ENCODE data around the gene NBAS.
"Not testable (repeated sequence)": the region's sequence is repeated elsewhere in the genome, so short reads cannot be mapped to it uniquely, and the experiment has no call there.

The NBAS gene

DNA sequence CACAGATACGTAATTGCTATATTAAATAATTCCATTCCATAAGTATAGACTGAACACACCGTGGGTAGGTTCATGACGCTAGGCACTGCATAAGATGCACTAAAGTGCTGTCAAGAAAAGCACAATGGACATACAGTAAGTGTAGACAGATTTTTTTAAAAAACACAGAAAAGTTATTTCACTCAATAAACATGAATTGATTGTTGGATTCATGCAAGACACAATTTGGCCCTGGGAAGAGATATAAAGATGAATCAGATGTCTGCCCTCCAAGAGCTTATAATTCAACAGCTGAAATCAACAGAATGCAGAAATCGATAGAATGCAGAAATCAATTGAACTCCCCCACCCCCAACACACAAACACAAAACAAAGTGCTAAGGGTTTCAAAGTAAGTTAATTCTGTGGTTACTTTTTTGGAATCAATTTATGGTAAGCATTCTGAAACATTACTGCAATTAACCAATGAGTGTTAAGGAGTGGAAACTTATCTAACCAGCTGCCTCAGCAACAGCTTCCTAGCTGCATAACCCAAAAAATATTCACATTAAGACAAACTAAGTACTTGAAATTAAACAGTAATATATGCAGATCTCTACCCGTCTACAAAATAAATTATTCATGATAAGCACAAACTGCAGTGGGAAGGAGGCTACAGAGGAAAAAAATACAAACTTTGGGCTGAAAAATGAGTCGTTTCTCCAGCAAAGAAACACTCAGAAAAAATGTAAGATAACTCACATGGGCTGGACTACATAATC lies 1.6 kb downstream of the NBAS start:
- no peak for DNase-seq (ENCODE audit: low read depth)

DNA sequence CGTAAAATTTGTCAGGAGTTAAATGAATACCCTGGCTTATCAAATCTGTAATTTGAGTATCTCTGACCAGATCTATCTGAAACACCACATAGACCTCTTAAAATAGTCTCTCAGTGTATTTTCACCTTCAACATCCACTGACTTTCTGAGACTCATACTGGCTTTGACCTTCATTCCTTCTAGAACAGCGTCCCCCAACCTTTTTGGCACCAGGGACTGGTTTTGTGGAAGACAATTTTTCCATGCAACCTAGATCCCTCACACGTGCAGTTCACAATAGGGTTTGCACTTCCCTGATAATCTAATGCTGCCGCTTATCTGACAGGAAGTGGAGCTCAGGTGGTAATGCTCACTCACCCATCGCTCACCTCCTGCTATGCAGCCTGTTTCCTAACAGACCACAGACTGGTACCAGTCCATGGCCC lies 3.2 kb downstream of the NBAS start:
- no peak for DNase-seq (ENCODE audit: low read depth)

DNA sequence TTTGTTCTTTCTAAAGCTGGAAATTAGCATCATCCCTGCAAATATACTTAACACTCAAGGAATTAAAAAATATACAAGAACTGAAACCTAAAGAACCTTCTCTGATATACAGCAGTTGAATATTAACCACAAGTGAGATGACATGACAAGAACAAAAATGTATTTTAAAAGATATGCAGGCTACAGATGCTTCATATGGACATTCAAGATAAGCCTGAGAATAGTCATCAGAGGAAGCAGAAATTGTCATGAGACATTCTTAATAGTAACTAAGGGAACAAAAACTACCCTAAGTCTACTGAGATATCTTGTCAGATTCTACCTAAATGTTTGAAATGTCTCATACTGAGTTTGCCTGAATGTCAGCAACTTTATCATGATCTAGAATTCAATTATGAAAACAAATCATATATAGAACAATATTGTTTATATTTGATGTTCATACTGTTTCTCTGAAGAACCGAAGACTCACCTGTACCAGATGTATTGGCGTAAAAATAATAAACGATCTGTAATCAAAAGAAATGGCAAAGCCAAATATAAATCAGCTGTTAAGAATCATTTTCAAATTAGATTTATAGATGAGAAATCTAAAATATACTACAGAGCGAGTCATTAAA lies 4.7 kb downstream of the NBAS start:
- DNase-seq (ENCODE audit: low read depth): no peak

DNA sequence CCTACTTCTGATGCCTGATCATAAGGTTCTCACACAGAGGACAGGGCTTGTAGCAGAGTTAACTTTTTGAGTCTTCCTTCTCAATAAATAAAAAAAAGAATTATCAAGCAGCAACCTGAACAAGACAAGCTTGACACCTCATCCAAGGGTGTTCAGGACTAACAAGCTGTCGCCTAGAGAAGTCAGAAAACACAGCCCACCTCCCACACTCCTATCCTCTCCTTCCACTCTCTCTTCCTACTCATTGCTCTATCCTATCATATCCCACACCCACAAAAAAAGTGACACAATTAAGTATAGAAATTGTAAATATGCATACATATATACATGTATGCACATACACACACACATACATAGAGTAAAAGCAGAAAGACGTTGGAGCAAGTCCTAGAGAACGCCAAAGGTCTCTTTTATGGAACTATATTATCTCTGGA lies 5.4 kb downstream of the NBAS start:
- DNase-seq (ENCODE audit: low read depth): no peak

DNA sequence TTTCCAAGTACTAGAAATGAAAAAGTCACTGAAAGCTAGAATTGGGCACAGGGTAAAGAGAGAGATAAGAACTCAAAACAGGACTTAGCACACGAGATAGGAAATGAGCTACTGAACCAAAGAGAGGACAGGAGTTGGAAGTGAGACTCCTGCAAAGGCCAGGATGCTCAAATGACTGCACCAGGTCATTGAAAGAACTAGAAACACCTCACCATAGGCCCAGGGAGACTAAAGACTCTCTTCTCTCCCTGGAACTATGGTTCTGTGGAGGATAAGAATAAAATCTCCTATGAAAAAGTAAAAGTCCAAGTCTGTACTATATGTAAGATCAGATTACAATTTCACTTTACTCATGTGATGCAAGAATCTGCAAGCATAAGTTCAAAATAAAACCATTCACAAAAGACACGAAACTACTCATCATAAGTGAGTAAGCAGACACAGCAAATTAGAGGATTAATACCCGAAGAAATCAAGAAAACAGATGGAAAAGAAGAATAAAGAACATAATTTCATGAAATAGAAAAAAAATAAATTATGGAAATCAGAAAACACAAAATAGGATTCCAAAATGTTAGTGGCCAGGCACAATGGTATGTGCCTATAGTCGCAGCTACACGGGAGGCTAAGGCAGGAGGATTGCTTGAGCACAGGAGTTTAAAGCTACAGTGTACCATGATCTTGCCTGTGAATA lies 6.5 kb downstream of the NBAS start:
- no peak for DNase-seq (ENCODE audit: low read depth)

DNA sequence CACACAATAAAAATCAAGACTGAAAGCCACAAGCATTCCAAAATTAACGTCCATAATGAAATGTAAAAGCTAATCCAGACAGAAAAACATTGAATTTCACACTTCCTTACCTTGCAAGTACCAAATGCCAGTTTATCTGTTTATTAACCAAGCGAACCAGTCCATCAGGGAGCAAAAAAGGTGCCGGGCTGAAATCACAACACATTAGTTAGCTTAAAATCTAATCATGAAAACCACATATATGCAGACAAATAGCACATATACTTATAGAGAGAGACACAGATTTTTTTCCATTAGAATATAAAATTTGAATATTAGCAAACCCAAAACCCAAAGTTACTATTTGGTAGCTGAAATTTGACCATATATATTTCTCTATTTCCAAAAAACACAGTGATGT lies 7.2 kb downstream of the NBAS start:
- no peak for DNase-seq (ENCODE audit: low read depth)

DNA sequence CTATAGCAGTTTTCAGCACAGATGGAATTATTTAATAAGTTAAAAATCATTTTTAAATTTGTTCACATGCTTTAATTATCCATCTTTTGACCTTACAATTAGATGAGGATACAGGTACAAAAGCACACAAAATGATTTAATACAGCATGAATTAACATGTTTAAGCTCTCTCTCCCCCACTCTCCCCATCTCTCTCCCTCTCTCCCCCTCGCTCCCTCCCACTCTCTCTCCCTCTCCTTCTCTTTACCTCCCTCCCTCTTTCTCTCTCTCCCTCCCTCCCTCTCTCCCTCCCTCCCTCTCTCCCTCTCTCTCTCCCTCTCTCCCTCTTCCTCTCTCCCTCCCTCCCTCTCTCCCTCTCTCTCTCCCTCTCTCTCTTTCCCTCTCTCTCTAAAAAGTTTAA lies 7.6 kb downstream of the NBAS start:
- no peak for DNase-seq (ENCODE audit: low read depth)

DNA sequence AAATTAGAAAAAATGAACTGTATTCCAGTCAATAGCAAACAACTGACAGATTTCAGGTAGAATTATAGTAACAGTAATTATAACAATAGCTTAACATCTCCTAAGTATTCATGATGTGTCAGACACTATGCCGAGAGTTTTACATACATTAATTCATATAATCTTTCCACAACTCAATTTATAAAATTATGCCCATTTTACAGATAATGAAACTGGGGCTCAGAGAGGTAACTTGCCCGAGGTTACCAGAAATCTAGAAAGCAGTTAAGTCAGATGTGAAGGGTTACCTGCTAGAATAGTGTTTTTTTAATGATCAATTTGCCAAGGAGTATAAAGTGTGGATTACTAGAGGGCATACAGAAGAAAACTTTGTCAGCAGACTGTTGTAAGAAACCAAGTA lies 12.2 kb downstream of the NBAS start:
- DNase-seq (ENCODE audit: low read depth): no peak

DNA sequence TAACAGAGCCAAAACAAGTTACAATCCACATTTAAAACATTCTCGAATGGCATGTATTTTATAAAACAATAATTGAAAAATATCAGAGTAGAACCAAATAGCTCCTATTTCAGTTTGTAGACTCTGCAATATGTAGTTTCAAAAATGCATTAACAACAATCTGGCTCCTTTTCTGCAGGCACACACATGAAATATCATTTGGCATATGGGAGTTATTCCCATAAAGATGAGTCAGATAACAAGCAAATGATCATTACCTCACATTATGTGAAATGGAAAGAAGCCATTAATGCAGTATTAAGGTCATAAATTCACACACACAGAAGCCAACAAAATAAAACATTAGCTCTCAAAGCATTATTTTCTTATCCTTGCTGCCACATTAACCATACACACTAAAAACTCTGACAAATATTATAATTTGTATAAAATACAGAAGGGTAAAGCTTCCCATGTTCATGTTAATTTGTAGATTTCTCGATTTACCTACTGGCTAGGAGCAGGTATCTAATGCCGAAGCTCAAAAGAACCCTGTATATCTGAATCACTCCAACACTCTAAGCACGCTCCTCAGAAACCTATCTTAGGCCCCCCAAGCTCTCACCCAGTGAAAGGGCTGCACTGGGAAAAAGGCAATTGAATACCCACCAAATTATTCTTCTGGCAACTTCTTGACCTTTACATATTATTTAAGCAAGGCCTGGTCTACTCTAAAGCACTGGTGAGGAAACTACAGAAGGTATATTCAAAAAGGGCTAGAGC lies 13.8 kb downstream of the NBAS start:
- DNase-seq (ENCODE audit: low read depth): no peak

DNA sequence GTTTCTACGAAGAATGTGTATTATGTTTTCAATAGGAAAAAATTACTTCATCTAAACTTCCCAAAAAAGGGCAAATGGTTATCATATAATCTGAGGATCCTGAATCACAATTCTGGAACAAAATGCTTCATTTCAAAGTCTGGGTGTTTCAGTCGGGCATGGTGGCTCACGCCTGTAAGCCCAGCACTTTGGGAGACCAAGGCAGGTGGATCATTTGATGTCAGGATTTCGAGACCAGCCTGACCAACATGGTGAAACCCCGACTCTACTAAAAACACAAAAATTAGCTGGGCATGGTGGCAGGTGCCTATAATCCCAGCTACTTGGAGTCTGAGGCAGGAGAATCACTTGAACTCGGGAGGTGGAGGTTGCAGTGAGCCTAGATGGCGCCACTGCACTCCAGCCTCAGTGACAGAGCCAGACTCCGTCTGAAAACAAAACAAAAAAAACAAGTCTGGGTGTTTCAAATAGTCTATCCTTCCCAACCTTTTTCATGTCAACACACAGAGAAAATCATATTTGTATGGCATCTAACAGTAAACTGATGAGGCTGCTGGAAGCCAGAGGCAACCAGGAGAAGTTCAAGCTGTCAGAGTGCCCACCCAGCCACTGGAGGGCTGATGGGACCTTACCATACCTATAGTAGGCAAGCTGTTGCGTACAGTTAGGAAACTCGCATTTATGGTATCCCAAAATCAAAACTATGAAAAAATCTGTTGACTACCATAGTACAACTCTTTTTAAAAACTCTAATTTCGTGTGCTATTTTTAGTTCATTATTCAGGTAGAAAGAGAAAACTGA lies 14.6 kb downstream of the NBAS start:
- no peak for DNase-seq (ENCODE audit: low read depth)

DNA sequence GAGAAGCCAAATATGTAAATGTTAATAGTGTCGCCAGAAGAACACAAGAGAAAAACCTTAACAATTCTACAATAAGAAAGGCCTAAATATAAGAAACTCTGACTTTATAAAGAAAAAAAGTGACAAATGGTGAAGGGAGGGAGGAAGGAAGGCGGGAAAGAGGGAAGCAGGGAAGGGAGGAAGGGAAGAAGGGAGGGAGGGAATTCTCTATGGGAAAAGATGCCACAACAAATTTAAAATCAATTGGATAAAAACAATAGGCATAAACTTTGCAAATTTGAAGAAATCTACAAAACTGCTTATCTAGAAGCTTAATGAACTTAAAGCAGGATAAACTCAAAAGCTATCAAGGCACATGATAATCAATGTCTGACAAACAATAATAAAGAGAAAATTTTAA lies 16.9 kb downstream of the NBAS start:
- DNase-seq (ENCODE audit: low read depth): no peak

DNA sequence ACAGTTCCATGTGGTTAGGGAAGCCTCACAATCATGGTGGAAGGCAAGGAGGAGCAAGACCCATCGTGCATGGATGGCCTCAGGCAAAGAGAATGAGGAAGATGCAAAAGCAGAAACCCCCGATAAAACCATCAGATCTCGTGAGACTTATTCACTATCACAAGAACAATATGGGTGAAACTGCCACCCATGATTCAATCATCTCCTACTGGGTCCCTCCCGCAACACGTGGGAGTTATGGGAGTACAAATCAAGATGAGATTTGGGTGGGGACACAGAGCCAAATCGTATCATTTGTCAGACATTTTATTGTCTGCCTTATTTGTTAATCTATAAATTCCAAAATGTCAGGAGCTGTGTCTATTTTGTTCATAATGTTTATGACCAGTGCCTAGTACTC lies 17.6 kb downstream of the NBAS start:
- no peak for DNase-seq (ENCODE audit: low read depth)

DNA sequence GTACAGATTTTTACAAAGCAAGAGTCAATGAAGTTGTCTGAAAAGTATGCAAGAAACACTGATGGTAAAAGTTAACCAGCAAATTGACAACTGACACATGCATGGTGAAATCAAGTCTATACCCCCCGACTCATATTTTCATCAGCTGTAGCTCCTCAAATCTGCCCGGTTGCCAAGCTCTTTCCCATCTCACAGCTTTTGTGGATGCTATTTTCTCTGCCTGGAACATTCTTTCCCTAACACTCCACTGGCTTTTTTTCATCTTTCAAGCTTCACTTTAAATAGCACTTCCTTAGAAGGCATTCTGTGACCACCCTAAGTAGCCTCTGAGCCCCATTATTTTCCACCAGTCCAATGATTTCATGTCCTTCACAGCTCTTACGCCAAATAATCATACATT lies 18.1 kb downstream of the NBAS start:
- no peak for DNase-seq (ENCODE audit: low read depth)

DNA sequence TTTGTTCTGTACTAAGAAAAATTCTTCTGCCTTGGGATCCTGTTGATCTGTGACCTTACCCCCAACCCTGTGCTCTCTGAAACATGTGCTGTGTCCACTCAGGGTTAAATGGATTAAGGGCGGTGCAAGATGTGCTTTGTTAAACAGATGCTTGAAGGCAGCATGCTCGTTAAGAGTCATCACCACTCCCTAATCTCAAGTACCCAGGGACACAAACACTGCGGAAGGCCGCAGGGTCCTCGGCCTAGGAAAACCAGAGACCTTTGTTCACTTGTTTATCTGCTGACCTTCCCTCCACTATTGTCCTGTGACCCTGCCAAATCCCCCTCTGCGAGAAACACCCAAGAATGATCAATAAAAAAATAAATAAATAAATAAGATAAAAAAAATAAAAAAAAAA lies 18.9 kb downstream of the NBAS start:
- not testable (repeated sequence) for DNase-seq (ENCODE audit: low read depth)

DNA sequence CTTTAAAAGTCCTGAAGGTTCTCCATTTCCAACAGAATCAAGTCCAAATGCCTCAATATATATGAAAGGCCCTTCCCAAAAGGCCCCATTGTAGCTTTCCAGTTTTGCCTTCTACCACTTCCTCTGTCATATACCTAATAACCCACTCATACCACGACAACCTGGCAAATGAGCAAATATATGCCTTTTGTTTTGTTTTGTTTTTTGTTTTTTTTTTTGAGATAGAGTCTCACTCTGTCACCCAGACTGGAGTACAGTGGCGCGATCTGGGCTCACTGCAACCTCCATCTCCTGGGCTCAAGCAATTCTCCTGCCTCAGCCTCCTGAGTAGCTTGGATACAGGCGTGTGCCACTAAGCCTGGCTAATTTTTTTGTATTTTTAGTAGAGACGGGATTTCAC lies 20.6 kb downstream of the NBAS start:
- DNase-seq (ENCODE audit: low read depth): not testable (repeated sequence)

DNA sequence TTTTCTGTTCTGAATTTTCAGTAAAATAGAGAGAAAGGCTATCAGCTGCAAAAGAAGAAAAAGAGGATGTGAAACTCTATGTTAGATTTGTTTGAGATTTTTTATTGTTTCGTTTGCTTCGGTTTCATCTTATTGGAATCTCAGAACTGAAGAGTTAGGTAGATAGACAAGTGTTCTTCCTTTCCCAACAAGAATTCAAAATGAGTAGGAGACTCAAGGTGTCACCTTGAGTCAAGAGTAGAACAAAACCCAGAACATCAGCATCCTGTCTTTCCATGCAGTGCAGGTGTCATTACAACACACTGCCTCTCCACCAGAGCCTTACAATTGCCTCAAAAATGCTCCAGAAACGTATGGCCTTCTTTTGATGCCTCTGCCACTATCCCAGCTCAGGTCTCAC lies 21.1 kb downstream of the NBAS start:
- DNase-seq (ENCODE audit: low read depth): no peak

DNA sequence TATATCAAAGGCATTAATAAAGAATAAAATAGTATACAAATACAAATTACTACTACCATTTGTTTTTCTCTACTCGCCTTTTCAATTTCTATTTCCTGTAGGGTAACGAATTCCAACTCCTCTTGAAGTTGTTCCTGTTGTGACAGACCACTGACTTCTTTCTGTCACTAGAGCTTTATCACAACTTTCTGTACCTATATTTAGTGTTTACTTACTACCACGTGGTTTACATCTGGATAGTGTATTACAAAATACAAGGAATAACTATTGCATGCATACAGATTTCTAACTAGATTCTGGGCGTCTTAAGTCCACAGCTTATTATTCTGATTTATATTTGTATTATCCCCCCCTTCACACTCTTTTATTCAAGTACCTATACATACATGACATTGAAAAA lies 22.3 kb downstream of the NBAS start:
- no peak for DNase-seq (ENCODE audit: low read depth)

DNA sequence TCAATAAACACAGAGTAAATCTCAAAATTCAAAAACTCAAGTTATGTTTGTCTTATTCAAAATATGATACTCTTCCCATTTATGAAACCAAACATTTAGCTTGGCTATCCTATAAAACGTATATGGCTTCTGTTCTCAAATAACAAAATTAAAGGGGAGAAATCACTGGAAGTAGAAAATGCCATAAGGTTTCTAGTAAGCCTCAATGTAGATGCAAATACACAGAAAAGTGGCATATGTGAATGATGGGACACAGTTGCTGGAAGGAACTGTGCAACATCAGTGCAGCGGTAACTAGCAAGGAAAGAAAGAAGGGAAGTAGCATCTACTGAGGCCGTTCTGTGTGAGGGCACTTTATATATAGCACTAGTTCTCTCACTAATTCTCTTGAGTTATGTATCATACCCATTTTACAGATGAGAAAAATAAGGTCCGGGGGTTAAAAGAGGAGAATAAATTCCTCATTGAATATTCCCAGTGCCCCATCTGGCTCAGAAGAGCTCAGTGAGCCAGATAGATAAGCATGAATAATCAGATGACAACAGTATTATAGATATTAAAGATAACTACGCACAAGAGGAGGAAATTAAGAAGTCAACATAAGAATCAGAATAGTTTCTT lies 27.2 kb downstream of the NBAS start:
- no peak for DNase-seq (ENCODE audit: low read depth)

DNA sequence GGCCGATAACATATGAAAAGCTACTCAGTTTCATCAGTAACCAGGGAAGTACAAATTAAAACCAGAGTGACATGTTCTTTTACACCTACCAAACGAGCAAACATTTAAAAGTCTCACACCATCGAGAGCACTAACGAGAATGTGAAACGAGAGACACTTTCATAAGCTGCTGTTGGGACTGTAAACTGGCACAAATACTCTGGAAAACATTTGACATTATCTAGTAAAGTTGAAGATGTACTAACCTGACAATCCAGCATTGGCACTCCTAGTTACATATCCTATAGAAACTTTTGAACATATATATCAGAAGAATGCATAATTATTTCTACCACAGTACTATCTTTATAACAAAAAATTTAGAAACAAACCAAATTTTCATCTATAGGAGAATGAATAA lies 28.1 kb downstream of the NBAS start:
- DNase-seq (ENCODE audit: low read depth): no peak

DNA sequence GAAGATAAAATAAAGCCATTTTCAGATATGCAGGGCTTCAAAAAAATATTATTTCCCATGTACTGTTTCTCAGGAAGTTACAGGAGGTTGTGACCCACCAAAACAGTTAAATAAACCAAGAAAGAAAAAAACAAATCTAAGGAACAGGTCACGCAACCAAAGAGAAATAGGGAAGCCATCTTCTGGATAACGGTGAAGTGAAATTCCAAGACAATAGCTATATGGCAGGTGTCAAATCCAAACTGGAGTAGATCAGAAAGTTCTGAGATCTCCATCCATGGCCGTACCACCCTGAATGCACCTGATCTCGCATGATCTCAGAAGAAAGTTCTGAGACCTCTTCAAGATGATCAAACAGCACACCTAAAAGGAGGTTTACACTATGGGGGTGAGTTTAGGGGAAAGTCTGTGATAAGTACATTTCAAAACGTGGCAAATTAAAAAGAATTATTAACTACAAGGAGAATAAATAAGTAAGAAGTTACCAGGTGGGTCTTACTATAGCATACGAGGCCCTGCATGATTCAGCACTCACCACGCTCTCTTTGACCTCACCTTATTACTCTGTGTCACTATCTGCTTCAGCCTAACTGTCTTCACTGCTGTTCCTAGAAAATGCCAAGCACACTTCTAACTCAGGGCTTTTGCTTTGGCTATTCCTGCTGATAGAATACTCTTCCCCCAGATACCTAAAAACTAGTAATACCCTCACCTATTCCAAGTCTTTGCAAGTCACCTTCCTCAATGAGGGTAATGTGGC lies 29.9 kb downstream of the NBAS start:
- no peak for DNase-seq (ENCODE audit: low read depth)

Measured in stimulated activated CD8-positive, alpha-beta memory T cell treated with anti-CD3 and anti-CD28 coated beads, Interleukin-12 subunit alpha, Interleukin-12 subunit beta, amount 100 ng/mL, for 1 hour (primary cell).